GM12878 (cell line): Measurements from ENCODE around the gene ENPP4. TPM values are rescaled to one million over a fixed set of nuclear protein-coding genes. Genes with fewer than 3 reads are reported as not detected.
A peak's percentile ranks its signal among the peaks of the same experiment; 100 is the strongest.

Source experiments
- ATAC-seq: fragments of 200-7000 bp; cut with Tn5 transposase; 3 replicates; pipeline ENCODE4 v1.9.1; 2020; ENCODE audit warnings: mild to moderate bottlenecking, moderate library complexity
- BruUV-seq: library from RNA; stranded (reverse); fragments of 400-500 nt; replicated peaks from 2 replicates; lab custom pipeline; 2021; lab: Mats Ljungman, UMichigan
- CTCF ChIA-PET: fragments of 300-600 bp; sonication (Branson Sonifier 250); formaldehyde crosslinking; extraction: SDS; loops from one replicate; lab custom pipeline; 2021; ENCODE audit warnings: inconsistent platforms; lab: Yijun Ruan, JAX
- POLR2A ChIA-PET: fragments of 350-600 bp; formaldehyde crosslinking; extraction: SDS; loops from one replicate; lab custom pipeline; 2021; ENCODE audit warnings: inconsistent platforms; lab: Charles Lee
- RAD21 ChIA-PET: fragments of 300-600 bp; sonication (Branson Sonifier 250); formaldehyde crosslinking; loops from one replicate; lab custom pipeline; 2023; ENCODE audit warnings: antibody characterized with exemption; ENCODE audit not compliant: unreplicated experiment; lab: Charles Lee
- SMC1A ChIA-PET: fragments of 300-600 bp; sonication (Branson Sonifier 250); formaldehyde crosslinking; loops from one replicate; lab custom pipeline; 2023; ENCODE audit not compliant: unreplicated experiment, uncharacterized antibody; lab: Charles Lee
- DNase-seq: peaks from one replicate; pipeline ENCODE4 v3.0.0-alpha.2; 2011; ENCODE audit warnings: low read depth, low spot score
- FAIRE-seq: peaks from 3 replicates; lab custom pipeline; 2011; peaks lifted over from hg19 to GRCh38; lab: Jason Lieb, UNC
- H2AFZ ChIP-seq: 2 replicates; pipeline ENCODE4 v1.6.0; 2011; ENCODE audit warnings: low read depth, low read length, control low read depth; ENCODE audit not compliant: control insufficient read depth
- H3K27ac ChIP-seq: 2 replicates; pipeline ENCODE4 v1.5.1; 2011; ENCODE audit warnings: control low read depth; ENCODE audit not compliant: control insufficient read depth, insufficient read depth
- H3K27me3 ChIP-seq, 2 experiments: replicated peaks in 1 of 2; 2 replicates each; pipeline versions ENCODE4 v1.6.0 to v1.6.1; 2011; ENCODE audit warnings: low read length in 1 of 2; ENCODE audit not compliant: control insufficient read depth in 2 of 2, insufficient read depth in 2 of 2
- H3K36me3 ChIP-seq, 2 experiments: 2 replicates each; pipeline ENCODE4 v1.5.1; 2011; ENCODE audit warnings: low read length in 1 of 2; ENCODE audit not compliant: control insufficient read depth in 2 of 2, insufficient read depth in 2 of 2
- H3K4me1 ChIP-seq: 2 replicates; pipeline ENCODE4 v1.6.1; 2011; ENCODE audit warnings: mild to moderate bottlenecking, low read length, moderate library complexity, mixed read lengths; ENCODE audit not compliant: control insufficient read depth, insufficient read depth
- H3K4me2 ChIP-seq: 2 replicates; pipeline ENCODE4 v1.6.0; 2011; ENCODE audit warnings: control low read depth; ENCODE audit not compliant: control insufficient read depth, insufficient read depth
- H3K4me3 ChIP-seq: fragments of 200-600 bp; sonication (generic); 2 replicates; pipeline ENCODE4 v1.5.1; 2016
- H3K79me2 ChIP-seq: 2 replicates; pipeline ENCODE4 v1.6.0; 2011; ENCODE audit warnings: low read length; ENCODE audit not compliant: control insufficient read depth, insufficient read depth
- H3K9ac ChIP-seq: 2 replicates; pipeline ENCODE4 v1.8.0; 2011; ENCODE audit warnings: low read length, control low read depth, mixed read lengths; ENCODE audit not compliant: control insufficient read depth, insufficient read depth
- H3K9me3 ChIP-seq: replicated peaks from 3 replicates; pipeline ENCODE4 v1.5.1; 2011; ENCODE audit warnings: mild to moderate bottlenecking, low read length; ENCODE audit not compliant: control insufficient read depth, insufficient read depth
- H4K20me1 ChIP-seq: 2 replicates; pipeline ENCODE4 v1.6.0; 2011; ENCODE audit not compliant: control insufficient read depth, insufficient read depth
- CHD4 ChIP-seq: fragments of 200-600 bp; sonication (generic); IDR thresholded peaks from 2 replicates; pipeline ENCODE4 v1.6.1; 2016; ENCODE audit warnings: mild to moderate bottlenecking
- DPF2 ChIP-seq: fragments of 450-650 bp; IDR thresholded peaks from 2 replicates; pipeline ENCODE4 v1.6.1; 2017; ENCODE audit warnings: mild to moderate bottlenecking
- NR2F1 ChIP-seq: fragments of 450-650 bp; conservative IDR thresholded peaks from 2 replicates; pipeline ENCODE4 v1.6.1; 2017; ENCODE audit warnings: mild to moderate bottlenecking
- TBL1XR1 ChIP-seq: IDR thresholded peaks from 2 replicates; pipeline ENCODE4 v1.6.1; 2012; ENCODE audit warnings: low read depth, low read length, improper control_type of control experiment
- TCF7 ChIP-seq: IDR thresholded peaks from 2 replicates; pipeline ENCODE4 v1.6.1; 2014; ENCODE audit warnings: antibody characterized with exemption, borderline replicate concordance
- WGBS: methylation state at CpG from one replicate; pipeline ENCODE4 v1.1.6; 2016; ENCODE audit warnings: low lambda C conversion rate; ENCODE audit not compliant: insufficient replicate concordance, insufficient coverage; ENCODE audit errors: missing lambda C conversion rate; 5-methylcytosine and 5-hydroxymethylcytosine counted together
- in situ Hi-C: fragments of 300-500 bp; cut with MboI; formaldehyde crosslinking; loops from 9 replicates; pipeline ENCODE4 v1.14.3; 2018; ENCODE audit warnings: mixed read lengths
- intact Hi-C: fragments of 100-400 bp; cut with micrococcal nuclease; formaldehyde crosslinking; loops from one replicate; pipeline ENCODE4 v1.14.2; 2022; ENCODE audit not compliant: unreplicated experiment
- polyA plus RNA-seq, 11 experiments: library from polyadenylated mRNA; depleted of rRNA in 4 of 11; unstranded in 6 of 11; stranded (reverse) in 5 of 11; fragments of >200 nt; fragmentation: Nextera tagmentation in 4 of 11; fragmentation: Illumina TruSeq in 1 of 11; extraction: Ambion mirVana in 4 of 11; extraction: Trizol in 1 of 11; gene quantifications; 1 replicate in 1 of 11; 2 replicates in 10 of 11; pipeline versions ENCODE4 v1.2.1 to v1.2.3, GENCODE V29; 2011 to 2016; ENCODE audit warnings: inconsistent platforms in 2 of 11, missing spikeins in 2 of 11, low read depth in 1 of 11
- total RNA-seq, 4 experiments: library from RNA; depleted of rRNA in 3 of 4; stranded (reverse); fragments of >200 nt in 3 of 4; fragmentation: Illumina TruSeq in 1 of 4; extraction: Trizol in 1 of 4; gene quantifications; 2 replicates each; pipeline versions ENCODE4 v1.2.1 to v1.2.3, GENCODE V29; 2013 to 2021
- TF ChIP-seq, protein P1 (sequence below): IDR thresholded peaks from 2 replicates; pipeline ENCODE4 v1.6.1; 2011; ENCODE audit warnings: mild to moderate bottlenecking, low read depth, low read length, moderate library complexity; ENCODE audit not compliant: insufficient replicate concordance
- TF ChIP-seq, protein P2 (sequence below): fragments of 450-650 bp; IDR thresholded peaks from 2 replicates; pipeline ENCODE4 v1.6.1; 2017; ENCODE audit warnings: low read depth, mild to moderate bottlenecking, moderate library complexity

Gene ENPP4
- total and polyA plus RNA-seq, 10 of the 15 experiments (the other 5 are each of a cell fraction or from before 2014, with no cell fraction given), result 3.3 to 9.7 (median 5.3) TPM

DNA sequence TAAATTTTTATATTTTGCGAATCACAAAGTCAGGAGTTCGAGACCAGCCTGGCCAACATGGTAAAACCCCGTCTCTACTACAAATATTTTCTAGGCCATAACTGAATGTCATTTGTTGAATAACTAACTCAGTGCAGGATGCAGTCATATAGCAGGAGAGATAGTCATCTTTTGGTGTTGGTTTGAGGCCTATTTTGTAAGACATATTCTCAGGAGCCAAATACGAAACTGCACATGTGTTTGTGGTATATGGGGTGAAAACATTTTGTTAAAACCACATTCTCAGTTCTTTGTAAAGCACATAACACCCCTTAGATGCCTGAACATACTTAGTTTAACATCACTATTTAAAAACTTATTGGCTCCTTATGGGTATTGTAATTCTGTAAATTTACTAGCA, 45.7 kb downstream of the ENPP4 start (continued):
- 0 out of 2 replicates have a peak, but pooled peaks have one; percentile 15 for TF ChIP-seq TBL1XR1
- TF ChIP-seq NR2F1, result no peak
- TF ChIP-seq, protein P1, sequence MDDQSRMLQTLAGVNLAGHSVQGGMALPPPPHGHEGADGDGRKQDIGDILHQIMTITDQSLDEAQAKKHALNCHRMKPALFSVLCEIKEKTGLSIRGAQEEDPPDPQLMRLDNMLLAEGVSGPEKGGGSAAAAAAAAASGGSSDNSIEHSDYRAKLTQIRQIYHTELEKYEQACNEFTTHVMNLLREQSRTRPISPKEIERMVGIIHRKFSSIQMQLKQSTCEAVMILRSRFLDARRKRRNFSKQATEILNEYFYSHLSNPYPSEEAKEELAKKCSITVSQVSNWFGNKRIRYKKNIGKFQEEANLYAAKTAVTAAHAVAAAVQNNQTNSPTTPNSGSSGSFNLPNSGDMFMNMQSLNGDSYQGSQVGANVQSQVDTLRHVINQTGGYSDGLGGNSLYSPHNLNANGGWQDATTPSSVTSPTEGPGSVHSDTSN, result no peak
- TF ChIP-seq DPF2, result 0 out of 2 replicates have a peak, but pooled peaks have one; percentile 14
- TF ChIP-seq, protein P2, sequence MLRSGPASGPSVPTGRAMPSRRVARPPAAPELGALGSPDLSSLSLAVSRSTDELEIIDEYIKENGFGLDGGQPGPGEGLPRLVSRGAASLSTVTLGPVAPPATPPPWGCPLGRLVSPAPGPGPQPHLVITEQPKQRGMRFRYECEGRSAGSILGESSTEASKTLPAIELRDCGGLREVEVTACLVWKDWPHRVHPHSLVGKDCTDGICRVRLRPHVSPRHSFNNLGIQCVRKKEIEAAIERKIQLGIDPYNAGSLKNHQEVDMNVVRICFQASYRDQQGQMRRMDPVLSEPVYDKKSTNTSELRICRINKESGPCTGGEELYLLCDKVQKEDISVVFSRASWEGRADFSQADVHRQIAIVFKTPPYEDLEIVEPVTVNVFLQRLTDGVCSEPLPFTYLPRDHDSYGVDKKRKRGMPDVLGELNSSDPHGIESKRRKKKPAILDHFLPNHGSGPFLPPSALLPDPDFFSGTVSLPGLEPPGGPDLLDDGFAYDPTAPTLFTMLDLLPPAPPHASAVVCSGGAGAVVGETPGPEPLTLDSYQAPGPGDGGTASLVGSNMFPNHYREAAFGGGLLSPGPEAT, result peak; percentile 43; the same call in 1 of the 2 replicates
- no peak for TF ChIP-seq TCF7

DNA sequence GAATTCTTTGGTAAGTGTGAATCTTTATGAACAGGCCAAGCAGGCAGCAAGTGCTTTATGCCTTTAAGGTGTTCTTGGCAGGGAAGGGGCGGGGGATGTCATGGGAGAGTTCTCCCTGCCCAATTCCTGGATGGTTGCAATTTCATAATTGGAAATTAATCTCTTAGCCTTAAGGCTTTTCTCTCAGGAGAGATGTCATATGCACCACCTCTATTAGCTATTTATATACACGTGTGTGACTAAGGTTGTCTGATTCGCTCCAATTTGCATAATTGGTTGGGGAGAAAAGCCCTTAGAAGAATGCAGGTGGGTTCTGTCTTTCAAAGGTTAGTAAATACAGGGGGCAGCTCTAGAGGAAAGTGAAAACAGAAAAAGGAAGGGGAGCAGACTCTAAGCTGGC, 46.2 kb downstream of the ENPP4 start:
- H3K79me2 ChIP-seq, result no peaks in the 10 kb centered on the region
- peak overlapping the region; percentile 51 for H3K4me2 ChIP-seq
- 29% methylated on average over 3 of the region's 3 CpGs for WGBS
- ChIA-PET POLR2A (no interaction called here), RAD21 (interaction anchor here (1.4 kb wide), 1 partner anchor 45 kb away, joined by 4 read pairs; no protein-coding TSS in a partner anchor), CTCF (interaction anchor here (1.1 to 1.5 kb wide), 2 partner anchors 44 to 45 kb away, joined by 3 to 4 read pairs; no protein-coding TSS in a partner anchor), SMC1A (interaction anchor here (0.9 to 1.7 kb wide), 4 partner anchors 19 to 79 kb away, joined by 3 to 7 read pairs (median 4); no protein-coding TSS in a partner anchor)
- peaks cover 14% of the 10 kb centered on the region for H3K4me1 ChIP-seq
- peaks cover 0 to 5% of the 10 kb centered on the region in 2 experiments; a peak in 1 of 4 replicates for H3K27me3 ChIP-seq
- ATAC-seq, result peak; percentile 35; the same call in 2 of the 3 replicates
- FAIRE-seq, result no peak
- H3K36me3 ChIP-seq, result no peaks in the 10 kb centered on the region
- intact Hi-C loops, result no loop called here
- no peak for TF ChIP-seq CHD4
- H3K27ac ChIP-seq, result no peak overlapping the region
- no peak overlapping the region for H3K9ac ChIP-seq
- H4K20me1 ChIP-seq, result no peaks in the 10 kb centered on the region
- in situ Hi-C loops, result no loop called here
- H2AFZ ChIP-seq, result no peak overlapping the region
- no TSS peak for BruUV-seq
- no peaks in the 10 kb centered on the region; the same call in 2 of the 3 replicates for H3K9me3 ChIP-seq
- no peak overlapping the region for H3K4me3 ChIP-seq
- no peak for DNase-seq
